ENCODE data around the gene THSD7A.

Gene THSD7A

DNA sequence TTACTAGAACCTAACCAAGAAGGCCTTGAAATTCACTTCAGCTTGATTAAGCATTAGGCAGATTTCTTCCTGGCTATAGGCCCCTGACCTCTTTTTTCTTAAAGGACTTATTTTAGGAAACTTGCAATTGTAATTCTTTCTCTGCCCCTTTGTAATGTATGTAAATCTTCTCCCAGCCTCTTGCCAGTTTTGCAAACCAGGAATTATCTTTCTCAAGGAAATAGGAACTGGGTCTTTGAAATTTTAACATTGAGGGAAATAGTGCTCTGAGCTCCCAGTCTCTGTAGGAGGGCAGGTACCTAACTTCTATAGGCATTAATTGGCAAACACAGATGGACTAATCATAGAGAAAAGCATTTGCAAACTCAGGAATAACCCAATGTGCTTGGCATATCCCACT lies 342.7 kb downstream of the THSD7A start:
- Mint-ChIP-seq H3K27ac (no peak overlapping the region), H3K9me3 (no peaks in the 10 kb centered on the region), H3K36me3 (ENCODE audit: low read depth) (no peaks in the 10 kb centered on the region), H3K4me3 (no peak overlapping the region), H3K27me3 (ENCODE audit: low read depth) (no peaks in the 10 kb centered on the region), H3K4me1 (no peaks in the 10 kb centered on the region)
- TF ChIP-seq, protein P1, sequence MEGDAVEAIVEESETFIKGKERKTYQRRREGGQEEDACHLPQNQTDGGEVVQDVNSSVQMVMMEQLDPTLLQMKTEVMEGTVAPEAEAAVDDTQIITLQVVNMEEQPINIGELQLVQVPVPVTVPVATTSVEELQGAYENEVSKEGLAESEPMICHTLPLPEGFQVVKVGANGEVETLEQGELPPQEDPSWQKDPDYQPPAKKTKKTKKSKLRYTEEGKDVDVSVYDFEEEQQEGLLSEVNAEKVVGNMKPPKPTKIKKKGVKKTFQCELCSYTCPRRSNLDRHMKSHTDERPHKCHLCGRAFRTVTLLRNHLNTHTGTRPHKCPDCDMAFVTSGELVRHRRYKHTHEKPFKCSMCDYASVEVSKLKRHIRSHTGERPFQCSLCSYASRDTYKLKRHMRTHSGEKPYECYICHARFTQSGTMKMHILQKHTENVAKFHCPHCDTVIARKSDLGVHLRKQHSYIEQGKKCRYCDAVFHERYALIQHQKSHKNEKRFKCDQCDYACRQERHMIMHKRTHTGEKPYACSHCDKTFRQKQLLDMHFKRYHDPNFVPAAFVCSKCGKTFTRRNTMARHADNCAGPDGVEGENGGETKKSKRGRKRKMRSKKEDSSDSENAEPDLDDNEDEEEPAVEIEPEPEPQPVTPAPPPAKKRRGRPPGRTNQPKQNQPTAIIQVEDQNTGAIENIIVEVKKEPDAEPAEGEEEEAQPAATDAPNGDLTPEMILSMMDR (IDR thresholded peaks at IDR 0.05; ENCODE audit: unreplicated experiment in 3 of 3), result no peak

DNA sequence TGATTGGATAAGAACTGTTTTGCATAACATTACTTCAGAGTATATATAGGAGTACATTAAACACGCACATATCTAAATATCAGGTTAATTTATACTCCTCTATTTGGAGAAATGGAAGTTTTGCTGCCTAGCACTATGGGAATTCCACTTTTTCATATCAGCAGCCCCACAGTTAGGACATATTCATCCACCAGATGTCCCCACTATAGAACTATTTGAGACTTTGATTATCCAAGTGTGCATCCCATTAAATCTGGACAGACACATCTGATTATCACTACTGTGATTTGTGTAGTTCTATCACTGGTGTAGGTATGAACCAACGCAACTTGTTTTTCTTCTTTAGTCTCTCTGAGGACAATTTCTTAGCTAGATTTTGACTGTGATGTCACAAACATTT lies 345.7 kb downstream of the THSD7A start:
- no peaks in the 10 kb centered on the region for H3K9me3 Mint-ChIP-seq
- no peak overlapping the region for H3K4me3 Mint-ChIP-seq
- peaks cover 4% of the 10 kb centered on the region for H3K36me3 Mint-ChIP-seq (ENCODE audit: low read depth)
- TF ChIP-seq, protein P1 (IDR thresholded peaks at IDR 0.05; ENCODE audit: unreplicated experiment in 3 of 3), result no peak
- no peaks in the 10 kb centered on the region for H3K27me3 Mint-ChIP-seq (ENCODE audit: low read depth)
- no peaks in the 10 kb centered on the region for H3K4me1 Mint-ChIP-seq
- no peak overlapping the region for H3K27ac Mint-ChIP-seq

DNA sequence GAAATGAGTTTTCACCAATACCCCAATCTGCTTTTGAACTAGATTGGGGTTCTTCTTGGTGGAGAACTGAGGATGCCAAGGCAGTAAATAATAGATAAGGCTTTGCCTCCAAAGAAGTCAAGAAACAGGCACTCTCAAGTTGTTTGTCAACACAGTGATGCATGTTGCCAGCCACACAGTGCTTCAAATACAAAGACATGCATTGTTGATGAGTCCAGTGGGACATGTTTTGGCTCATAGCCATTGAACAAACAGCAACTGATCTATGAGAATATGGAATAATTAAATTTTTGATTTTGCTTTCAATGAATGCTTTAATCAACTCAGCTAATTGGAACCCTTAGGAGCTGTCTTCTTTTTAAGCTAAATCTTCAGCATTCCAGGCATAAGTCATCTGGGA lies 346.4 kb downstream of the THSD7A start:
- TF ChIP-seq, protein P1 (IDR thresholded peaks at IDR 0.05; ENCODE audit: unreplicated experiment in 3 of 3), result no peak
- H3K4me3 Mint-ChIP-seq, result no peak overlapping the region
- no peaks in the 10 kb centered on the region for H3K9me3 Mint-ChIP-seq
- peaks cover 5% of the 10 kb centered on the region for H3K36me3 Mint-ChIP-seq (ENCODE audit: low read depth)
- H3K4me1 Mint-ChIP-seq, result no peaks in the 10 kb centered on the region
- H3K27ac Mint-ChIP-seq, result no peak overlapping the region
- H3K27me3 Mint-ChIP-seq (ENCODE audit: low read depth), result no peaks in the 10 kb centered on the region

DNA sequence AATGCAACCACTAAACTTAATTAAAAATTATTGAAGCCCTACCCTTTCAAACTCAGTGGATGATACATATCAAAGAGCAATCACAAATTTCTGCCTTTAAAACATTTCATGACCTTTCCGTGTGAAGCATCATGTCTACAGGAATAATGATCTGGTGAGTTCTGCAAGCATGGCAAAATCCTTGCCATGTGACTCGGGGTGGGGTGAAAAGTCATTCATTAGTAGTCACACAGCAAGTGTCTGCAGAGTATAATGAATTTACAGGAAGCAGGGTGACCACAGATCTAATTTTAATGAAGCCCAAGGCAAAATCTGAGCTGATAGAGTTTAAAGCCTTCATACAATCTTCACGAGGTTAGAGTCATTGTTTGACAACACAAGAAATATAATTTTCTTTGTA lies 351.9 kb downstream of the THSD7A start:
- Mint-ChIP-seq H3K27me3 (ENCODE audit: low read depth) (no peaks in the 10 kb centered on the region), H3K4me1 (no peaks in the 10 kb centered on the region), H3K9me3 (no peaks in the 10 kb centered on the region), H3K36me3 (ENCODE audit: low read depth) (peaks cover 8% of the 10 kb centered on the region), H3K27ac (no peak overlapping the region), H3K4me3 (no peak overlapping the region)
- TF ChIP-seq, protein P1 (IDR thresholded peaks at IDR 0.05; ENCODE audit: unreplicated experiment in 3 of 3), result no peak

DNA sequence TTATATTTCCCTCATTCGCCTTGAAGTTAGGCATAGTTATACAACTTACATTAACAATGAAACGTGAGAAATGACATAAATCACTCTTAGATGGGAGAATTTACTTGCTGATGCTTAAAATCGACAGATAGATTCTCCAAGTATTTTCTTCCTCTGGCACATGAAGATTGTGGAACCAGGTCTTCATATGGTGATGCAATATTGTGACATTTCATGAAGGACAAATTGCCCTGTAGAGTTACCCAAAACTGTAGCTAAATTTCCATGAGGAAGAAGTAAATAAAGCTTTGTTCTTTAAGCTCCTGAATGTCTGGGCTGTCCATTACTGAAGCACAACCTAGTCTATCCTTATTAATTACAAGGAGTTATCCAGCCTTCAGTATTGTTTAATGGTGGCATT lies 353.1 kb downstream of the THSD7A start:
- Mint-ChIP-seq H3K36me3 (ENCODE audit: low read depth) (peaks cover 8% of the 10 kb centered on the region), H3K27me3 (ENCODE audit: low read depth) (no peaks in the 10 kb centered on the region), H3K27ac (no peak overlapping the region), H3K9me3 (no peaks in the 10 kb centered on the region), H3K4me3 (no peak overlapping the region), H3K4me1 (no peaks in the 10 kb centered on the region)
- TF ChIP-seq, protein P1 (IDR thresholded peaks at IDR 0.05; ENCODE audit: unreplicated experiment in 3 of 3), result no peak

DNA sequence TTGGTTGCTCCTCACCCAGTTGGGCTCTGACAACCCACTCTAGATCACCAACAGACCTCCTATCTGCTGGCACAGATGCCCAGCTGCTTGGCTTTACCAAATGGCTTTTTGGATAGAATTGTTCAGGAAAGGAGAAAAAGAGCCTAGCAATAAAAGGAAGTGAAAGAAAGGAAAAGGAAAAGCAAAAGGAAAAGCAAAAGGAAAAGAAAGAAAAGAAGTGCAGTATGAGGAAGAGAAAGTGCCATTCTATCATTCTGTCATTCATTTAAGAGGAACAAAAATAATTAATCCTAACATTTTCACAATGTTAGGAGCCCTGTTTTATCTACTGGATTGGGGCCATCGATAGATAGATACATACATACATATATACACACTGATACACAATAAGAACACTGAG lies 353.6 kb downstream of the THSD7A start:
- no peaks in the 10 kb centered on the region for H3K9me3 Mint-ChIP-seq
- TF ChIP-seq, protein P1 (IDR thresholded peaks at IDR 0.05; ENCODE audit: unreplicated experiment in 3 of 3), result no peak
- H3K4me3 Mint-ChIP-seq, result no peak overlapping the region

More for the DNA sequence above, 353.6 kb downstream of the THSD7A start:
- Mint-ChIP-seq H3K27me3 (ENCODE audit: low read depth) (no peaks in the 10 kb centered on the region), H3K36me3 (ENCODE audit: low read depth) (peaks cover 8% of the 10 kb centered on the region), H3K27ac (no peak overlapping the region), H3K4me1 (no peaks in the 10 kb centered on the region)
